Caco-2 (cell line): ENCODE measurements around the gene USP25. TPM values are rescaled to one million over a fixed set of nuclear protein-coding genes. Genes with fewer than 3 reads are reported as not detected.

Experiments
- BruUV-seq: library from RNA; stranded (reverse); fragments of 400-500 nt; replicated peaks from 2 replicates; lab custom pipeline; 2021; lab: Mats Ljungman, UMichigan
- CTCF ChIA-PET: fragments of 300-600 bp; sonication (Branson Sonifier 250); formaldehyde crosslinking; loops from one replicate; lab custom pipeline; 2022; ENCODE audit warnings: antibody characterized with exemption; lab: Charles Lee
- POLR2A ChIA-PET: fragments of 300-600 bp; sonication (Branson Sonifier 250); formaldehyde crosslinking; loops from one replicate; lab custom pipeline; 2022; ENCODE audit warnings: antibody characterized with exemption; lab: Charles Lee
- DNase-seq, 2 experiments: peaks; one replicate each; pipeline versions ENCODE4 v3.0.0 to v3.0.0-alpha.2; 2020 to 2022
- H3K27me3 ChIP-seq: replicated peaks from 2 replicates; pipeline ENCODE4 v1.6.0; 2011; ENCODE audit warnings: low read length; ENCODE audit not compliant: control insufficient read depth, insufficient read depth
- H3K36me3 ChIP-seq: 2 replicates; pipeline ENCODE4 v1.5.1; 2011; ENCODE audit warnings: low read length; ENCODE audit not compliant: control insufficient read depth, insufficient read depth
- H3K4me1 ChIP-seq: fragments of 250-450 bp; sonication (Bioruptor Pico); 2 replicates; pipeline ENCODE4 v1.5.1; 2020; ENCODE audit warnings: mild to moderate bottlenecking
- H3K4me3 ChIP-seq: 2 replicates; pipeline ENCODE4 v1.5.1; 2011; ENCODE audit warnings: low read depth, mild to moderate bottlenecking, control low read depth, low read length
- H3K9me3 ChIP-seq: fragments of 250-450 bp; sonication (Bioruptor Pico); 2 replicates; pipeline ENCODE4 v1.5.1; 2020; ENCODE audit warnings: mild to moderate bottlenecking, moderate library complexity
- H3K27ac Mint-ChIP-seq: one replicate; pipeline ENCODE4 v1.8.0; 2022; ENCODE audit warnings: mixed read lengths; ENCODE audit not compliant: unreplicated experiment
- H3K27me3 Mint-ChIP-seq: one replicate; pipeline ENCODE4 v1.8.0; 2022; ENCODE audit warnings: mixed read lengths; ENCODE audit not compliant: insufficient read depth, unreplicated experiment
- H3K36me3 Mint-ChIP-seq: one replicate; pipeline ENCODE4 v1.8.0; 2022; ENCODE audit warnings: mild to moderate bottlenecking, mixed read lengths; ENCODE audit not compliant: insufficient read depth, unreplicated experiment
- H3K4me1 Mint-ChIP-seq: one replicate; pipeline ENCODE4 v1.8.0; 2022; ENCODE audit warnings: low read depth, mixed read lengths; ENCODE audit not compliant: unreplicated experiment
- H3K4me3 Mint-ChIP-seq: one replicate; pipeline ENCODE4 v1.8.0; 2022; ENCODE audit warnings: mild to moderate bottlenecking, moderate library complexity, mixed read lengths; ENCODE audit not compliant: unreplicated experiment
- H3K9me3 Mint-ChIP-seq: one replicate; pipeline ENCODE4 v1.8.0; 2022; ENCODE audit warnings: mixed read lengths; ENCODE audit not compliant: unreplicated experiment
- intact Hi-C: fragments of 100-400 bp; cut with micrococcal nuclease; formaldehyde crosslinking; loops from one replicate; pipeline ENCODE4 v1.10.0; 2022; ENCODE audit not compliant: unreplicated experiment
- total RNA-seq: library from RNA; stranded (reverse); gene quantifications from 2 replicates; pipeline ENCODE4 v1.2.3, GENCODE V29; 2022
- TF ChIP-seq, protein P1 (sequence below), 2 experiments: fragments of 200-600 bp in 1 of 2; IDR thresholded peaks; 1 replicate in 1 of 2; 2 replicates in 1 of 2; pipeline versions ENCODE4 v1.5.1 to v1.8.0; 2011 to 2022; ENCODE audit warnings: antibody characterized with exemption in 1 of 2, control low read depth in 1 of 2, inconsistent platforms in 1 of 2, low read depth in 1 of 2, low read length in 1 of 2, mild to moderate bottlenecking in 1 of 2, moderate library complexity in 1 of 2; ENCODE audit not compliant: insufficient read depth in 1 of 2, severe bottlenecking in 1 of 2, unreplicated experiment in 1 of 2

USP25 gene
- total RNA-seq, 1 experiment from 2014 or later = 44.3 TPM

DNA sequence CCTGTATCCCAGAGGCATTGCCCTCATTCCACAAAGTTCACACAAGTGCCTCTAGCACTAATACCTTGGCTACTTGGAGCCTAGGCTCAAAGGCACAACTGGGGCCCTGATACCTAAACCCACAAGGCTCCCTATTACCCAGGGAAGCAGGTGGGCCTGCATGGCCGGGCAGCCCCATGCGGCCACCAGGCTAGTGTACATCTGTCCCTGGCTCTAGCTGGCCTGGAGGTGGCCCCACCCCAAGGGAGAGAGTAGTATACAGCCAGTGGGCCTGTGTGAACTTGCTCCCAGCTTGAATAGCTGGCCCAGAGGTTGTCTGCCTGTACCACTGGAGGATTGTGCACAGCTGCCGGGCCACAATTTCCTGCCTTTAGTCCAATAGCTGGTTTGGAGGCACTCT, 52.2 kb downstream of the USP25 start:
- BruUV-seq = no TSS peak
- H3K4me3 ChIP-seq = no peak overlapping the region
- no peak for DNase-seq
- TF ChIP-seq, protein P1, sequence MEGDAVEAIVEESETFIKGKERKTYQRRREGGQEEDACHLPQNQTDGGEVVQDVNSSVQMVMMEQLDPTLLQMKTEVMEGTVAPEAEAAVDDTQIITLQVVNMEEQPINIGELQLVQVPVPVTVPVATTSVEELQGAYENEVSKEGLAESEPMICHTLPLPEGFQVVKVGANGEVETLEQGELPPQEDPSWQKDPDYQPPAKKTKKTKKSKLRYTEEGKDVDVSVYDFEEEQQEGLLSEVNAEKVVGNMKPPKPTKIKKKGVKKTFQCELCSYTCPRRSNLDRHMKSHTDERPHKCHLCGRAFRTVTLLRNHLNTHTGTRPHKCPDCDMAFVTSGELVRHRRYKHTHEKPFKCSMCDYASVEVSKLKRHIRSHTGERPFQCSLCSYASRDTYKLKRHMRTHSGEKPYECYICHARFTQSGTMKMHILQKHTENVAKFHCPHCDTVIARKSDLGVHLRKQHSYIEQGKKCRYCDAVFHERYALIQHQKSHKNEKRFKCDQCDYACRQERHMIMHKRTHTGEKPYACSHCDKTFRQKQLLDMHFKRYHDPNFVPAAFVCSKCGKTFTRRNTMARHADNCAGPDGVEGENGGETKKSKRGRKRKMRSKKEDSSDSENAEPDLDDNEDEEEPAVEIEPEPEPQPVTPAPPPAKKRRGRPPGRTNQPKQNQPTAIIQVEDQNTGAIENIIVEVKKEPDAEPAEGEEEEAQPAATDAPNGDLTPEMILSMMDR (IDR thresholded peaks at IDR 0.05; ENCODE audit: insufficient read depth in 1 of 2, low read depth in 1 of 2, low read length in 1 of 2, severe bottlenecking in 1 of 2, unreplicated experiment in 1 of 2) = no peak
- H3K9me3 ChIP-seq = no peaks in the 10 kb centered on the region
- H3K9me3 Mint-ChIP-seq = peaks cover 9% of the 10 kb centered on the region
- ChIA-PET CTCF (no interaction called here), POLR2A (no interaction called here)
- H3K27me3 ChIP-seq = no peaks in the 10 kb centered on the region
- H3K27ac Mint-ChIP-seq = no peak overlapping the region
- H3K4me1 ChIP-seq = no peaks in the 10 kb centered on the region
- H3K4me1 Mint-ChIP-seq = peaks cover 24% of the 10 kb centered on the region
- peaks cover 4% of the 10 kb centered on the region; the same call in 1 of the 2 replicates for H3K36me3 ChIP-seq
- intact Hi-C loops = no loop called here
- no peaks in the 10 kb centered on the region for H3K27me3 Mint-ChIP-seq
- H3K36me3 Mint-ChIP-seq = peaks cover 45% of the 10 kb centered on the region
- no peak overlapping the region for H3K4me3 Mint-ChIP-seq

DNA sequence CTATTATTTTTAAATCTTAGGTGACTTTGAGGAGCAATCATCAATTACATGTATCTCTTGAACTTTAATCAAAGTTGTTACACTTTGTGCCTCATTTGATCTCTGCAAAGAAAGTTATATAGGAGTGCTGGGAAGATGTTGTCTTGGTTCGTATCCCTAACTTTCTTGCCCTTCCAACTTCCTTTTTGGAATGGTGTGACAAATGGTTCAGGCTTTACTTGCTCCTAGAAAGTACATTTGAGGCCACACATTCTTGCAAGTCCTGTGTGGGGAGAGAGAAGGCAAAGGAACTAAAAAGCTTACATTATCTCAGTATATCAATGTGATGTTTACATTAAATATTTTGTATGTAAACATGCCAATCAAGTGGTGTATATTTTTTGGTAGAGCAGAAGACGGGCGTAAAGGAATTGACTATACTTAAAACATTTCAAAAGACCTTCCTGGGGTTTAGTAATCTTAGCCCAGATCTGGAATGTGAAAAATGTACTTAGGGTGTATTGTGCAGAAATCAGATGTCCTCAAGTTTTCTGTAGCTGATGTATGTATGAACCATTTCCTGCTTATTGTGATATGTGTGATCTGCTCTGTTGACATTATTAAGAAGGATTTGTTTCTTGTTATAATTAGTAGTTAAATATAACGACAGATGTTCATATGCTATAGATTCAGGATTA, 59.2 kb downstream of the USP25 start:
- peaks cover 41% of the 10 kb centered on the region for H3K4me1 Mint-ChIP-seq
- TF ChIP-seq, protein P1 (IDR thresholded peaks at IDR 0.05; ENCODE audit: insufficient read depth in 1 of 2, low read depth in 1 of 2, low read length in 1 of 2, severe bottlenecking in 1 of 2, unreplicated experiment in 1 of 2) = no peak
- no peak overlapping the region for H3K4me3 ChIP-seq
- no peak overlapping the region for H3K27ac Mint-ChIP-seq
- no peaks in the 10 kb centered on the region for H3K9me3 Mint-ChIP-seq
- no peaks in the 10 kb centered on the region for H3K27me3 Mint-ChIP-seq
- peaks cover 20% of the 10 kb centered on the region for H3K4me1 ChIP-seq
- peaks cover 14% of the 10 kb centered on the region for H3K36me3 Mint-ChIP-seq
- H3K4me3 Mint-ChIP-seq = no peak overlapping the region
- intact Hi-C loops = no loop called here
- H3K36me3 ChIP-seq = no peaks in the 10 kb centered on the region
- no peaks in the 10 kb centered on the region for H3K9me3 ChIP-seq
- CTCF ChIA-PET = no interaction called here
- no peaks in the 10 kb centered on the region for H3K27me3 ChIP-seq
- no peak for DNase-seq
- no TSS peak for BruUV-seq
- POLR2A ChIA-PET = no interaction called here

DNA sequence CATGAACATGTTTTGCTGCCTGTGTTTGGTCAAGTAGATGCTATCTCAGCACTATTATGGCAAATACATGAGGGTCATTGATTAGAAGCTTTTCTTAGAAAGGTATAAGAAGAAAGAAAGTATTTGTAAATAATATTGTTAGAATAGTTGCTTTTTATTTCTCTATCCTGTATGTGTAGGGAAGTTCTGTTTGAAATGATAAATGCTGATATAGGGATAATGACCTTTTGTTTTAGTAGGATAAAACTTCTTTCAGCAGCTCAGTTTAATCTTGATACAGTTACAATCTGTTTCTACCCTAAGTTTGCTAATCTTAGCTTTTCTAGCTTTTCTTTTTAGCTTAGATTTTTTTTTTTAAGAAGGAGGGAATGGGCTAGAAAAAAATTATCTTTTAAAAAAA, 63.3 kb downstream of the USP25 start:
- no peak overlapping the region for H3K27ac Mint-ChIP-seq
- H3K4me1 Mint-ChIP-seq = peaks cover 22% of the 10 kb centered on the region
- BruUV-seq = no TSS peak
- Histone ChIP-seq H3K4me1 (peaks cover 22% of the 10 kb centered on the region), H3K27me3 (no peaks in the 10 kb centered on the region), H3K36me3 (no peaks in the 10 kb centered on the region), H3K9me3 (no peaks in the 10 kb centered on the region), H3K4me3 (no peak overlapping the region)
- H3K27me3 Mint-ChIP-seq = no peaks in the 10 kb centered on the region
- no peaks in the 10 kb centered on the region for H3K9me3 Mint-ChIP-seq
- H3K36me3 Mint-ChIP-seq = peaks cover 5% of the 10 kb centered on the region
- TF ChIP-seq, protein P1 (IDR thresholded peaks at IDR 0.05; ENCODE audit: insufficient read depth in 1 of 2, low read depth in 1 of 2, low read length in 1 of 2, severe bottlenecking in 1 of 2, unreplicated experiment in 1 of 2) = no peak
- intact Hi-C loops = no loop called here
- no peak for DNase-seq
- POLR2A ChIA-PET = interaction anchor here (0.6 kb wide), 1 partner anchor 945 kb away, joined by 3 read pairs; no protein-coding TSS in a partner anchor
- CTCF ChIA-PET = no interaction called here
- H3K4me3 Mint-ChIP-seq = no peak overlapping the region
